HG02870 (cell line): Measurements from ENCODE around the gene FGF23.
A peak's percentile ranks its signal among the peaks of the same experiment; 100 is the strongest.

ENCODE experiments used
- ATAC-seq: cut with Tn5 transposase; IDR thresholded peaks from one replicate; pipeline ENCODE4 v1.9.1; 2021; ENCODE audit warnings: mild to moderate bottlenecking, moderate library complexity; ENCODE audit not compliant: unreplicated experiment

The FGF23 gene

GRCh38 chr12:4320497-4320852, 59.0 kb downstream of the FGF23 start:
- ATAC-seq: peak; percentile 31
